ENCODE results near the gene SAT2. TPM values are rescaled to one million over a fixed set of nuclear protein-coding genes. Genes with fewer than 3 reads are reported as not detected.

SAT2 gene
- polyA plus RNA-seq = 37.7 TPM

DNA sequence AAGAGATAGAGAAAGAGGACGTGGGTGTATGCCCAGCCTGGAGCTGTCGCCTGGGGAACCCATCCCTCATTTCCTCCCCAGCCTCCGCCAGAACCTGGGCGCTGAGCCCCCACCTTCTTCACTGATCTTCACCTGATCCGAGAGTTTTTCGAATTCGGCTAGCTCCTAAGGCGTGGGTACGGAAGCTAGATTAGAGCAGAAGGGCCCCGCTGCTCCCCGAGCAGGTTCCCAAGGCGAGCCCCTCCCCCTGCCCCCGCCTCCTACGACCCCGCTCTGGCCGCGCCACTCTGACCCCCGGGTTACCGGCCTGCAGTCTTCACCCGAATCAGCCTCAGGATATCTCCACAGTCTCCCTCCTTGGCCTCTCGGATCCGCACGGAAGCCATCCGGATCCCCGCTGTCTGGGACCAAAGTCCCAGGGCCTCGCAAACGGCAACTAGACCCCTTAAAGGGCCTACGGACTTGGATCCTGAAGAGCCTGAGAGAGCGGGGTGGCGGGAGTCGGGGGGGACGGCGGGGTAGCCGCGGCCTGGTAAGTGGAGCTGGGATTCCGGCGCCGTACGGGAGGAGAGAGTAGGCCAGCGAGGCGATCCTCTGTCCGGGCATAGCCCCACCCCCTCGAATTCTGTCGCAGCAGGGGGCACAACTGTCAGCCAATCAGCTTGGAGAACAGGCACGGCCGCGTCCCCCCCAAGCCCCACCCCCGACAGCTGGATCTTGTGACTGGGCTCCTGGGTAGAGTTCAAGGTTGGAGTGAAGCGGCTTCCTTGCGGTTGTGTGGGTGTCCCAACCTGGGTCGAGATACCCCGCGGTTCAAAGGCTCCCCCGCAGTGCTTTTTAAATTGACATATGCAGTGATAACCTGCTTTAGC lies at the start of gene SAT2:
Gene SAT2, minus strand, starts transcription at position 572 of the 872 bp plus-strand sequence. Its CDS starts 186 bp downstream, at position 386.
- Mint-ChIP-seq H3K36me3 (no peaks in the 10 kb centered on the region), H3K27me3 (no peaks in the 10 kb centered on the region), H3K4me3 (peak within 1 kb of the TSS; percentile 91 to 96 (median 94)), H3K4me1 (peaks cover 3 to 12% (median 5%) of the 10 kb centered on the region in 3 donors), H3K9me3 (no peaks in the 10 kb centered on the region), H3K27ac (peak within 1 kb of the TSS; percentile 84 to 99 (median 89))

DNA sequence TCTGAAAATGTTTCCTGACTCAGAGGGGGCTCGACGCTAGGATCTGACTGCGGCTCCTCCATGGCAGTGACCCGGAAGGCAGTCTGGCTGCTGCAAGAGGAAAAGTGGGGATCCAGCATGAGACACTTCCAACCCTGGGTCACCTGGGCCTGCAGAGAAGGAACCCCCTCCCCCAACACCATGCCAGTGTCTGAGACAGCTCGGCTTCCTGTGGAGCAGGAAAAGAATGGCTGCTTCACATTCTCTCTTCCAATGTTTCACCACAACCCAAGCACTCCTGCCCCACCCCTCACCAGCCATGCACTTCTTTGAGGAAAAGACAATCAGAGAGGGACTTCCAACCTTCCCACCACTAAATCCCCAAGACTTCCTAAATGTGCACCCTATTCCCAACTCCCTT lies 48.9 kb upstream of the SAT2 start:
- H3K9me3 Mint-ChIP-seq = peaks cover 0 to 6% (median 0%) of the 10 kb centered on the region in 3 donors
- peaks cover 20% of the 10 kb centered on the region for H3K36me3 Mint-ChIP-seq
- H3K4me3 Mint-ChIP-seq = no peak overlapping the region
- H3K4me1 Mint-ChIP-seq = peaks cover 2 to 11% (median 5%) of the 10 kb centered on the region in 3 donors
- no peaks in the 10 kb centered on the region for H3K27me3 Mint-ChIP-seq
- H3K27ac Mint-ChIP-seq = peak overlapping the region in 1 of 3 donors; percentile 73

- Mint-ChIP-seq H3K27ac (no peak overlapping the region), H3K4me3 (no peak overlapping the region), H3K36me3 (peaks cover 20% of the 10 kb centered on the region), H3K4me1 (peaks cover 2 to 10% (median 5%) of the 10 kb centered on the region in 3 donors), H3K27me3 (no peaks in the 10 kb centered on the region), H3K9me3 (peaks cover 0 to 6% (median 0%) of the 10 kb centered on the region in 3 donors)
Measured at GRCh38 chr17:7674934-7675333, 47.3 kb upstream of the SAT2 start.

- H3K27ac Mint-ChIP-seq = no peak overlapping the region
- no peaks in the 10 kb centered on the region for H3K27me3 Mint-ChIP-seq
- H3K4me3 Mint-ChIP-seq = no peak overlapping the region
- H3K4me1 Mint-ChIP-seq = peaks cover 0 to 5% (median 0%) of the 10 kb centered on the region in 3 donors
- peaks cover 0 to 6% (median 0%) of the 10 kb centered on the region in 3 donors for H3K9me3 Mint-ChIP-seq
- peaks cover 20% of the 10 kb centered on the region for H3K36me3 Mint-ChIP-seq
Measured at GRCh38 chr17:7673239-7673638, 45.6 kb upstream of the SAT2 start.

- peaks cover 8% of the 10 kb centered on the region for H3K36me3 Mint-ChIP-seq
- no peaks in the 10 kb centered on the region for H3K27me3 Mint-ChIP-seq
- no peaks in the 10 kb centered on the region for H3K4me1 Mint-ChIP-seq
- peaks cover 0 to 3% (median 0%) of the 10 kb centered on the region in 3 donors for H3K9me3 Mint-ChIP-seq
- no peak overlapping the region for H3K27ac Mint-ChIP-seq
- H3K4me3 Mint-ChIP-seq = no peak overlapping the region
Measured at GRCh38 chr17:7668482-7668881, 40.9 kb upstream of the SAT2 start.

DNA sequence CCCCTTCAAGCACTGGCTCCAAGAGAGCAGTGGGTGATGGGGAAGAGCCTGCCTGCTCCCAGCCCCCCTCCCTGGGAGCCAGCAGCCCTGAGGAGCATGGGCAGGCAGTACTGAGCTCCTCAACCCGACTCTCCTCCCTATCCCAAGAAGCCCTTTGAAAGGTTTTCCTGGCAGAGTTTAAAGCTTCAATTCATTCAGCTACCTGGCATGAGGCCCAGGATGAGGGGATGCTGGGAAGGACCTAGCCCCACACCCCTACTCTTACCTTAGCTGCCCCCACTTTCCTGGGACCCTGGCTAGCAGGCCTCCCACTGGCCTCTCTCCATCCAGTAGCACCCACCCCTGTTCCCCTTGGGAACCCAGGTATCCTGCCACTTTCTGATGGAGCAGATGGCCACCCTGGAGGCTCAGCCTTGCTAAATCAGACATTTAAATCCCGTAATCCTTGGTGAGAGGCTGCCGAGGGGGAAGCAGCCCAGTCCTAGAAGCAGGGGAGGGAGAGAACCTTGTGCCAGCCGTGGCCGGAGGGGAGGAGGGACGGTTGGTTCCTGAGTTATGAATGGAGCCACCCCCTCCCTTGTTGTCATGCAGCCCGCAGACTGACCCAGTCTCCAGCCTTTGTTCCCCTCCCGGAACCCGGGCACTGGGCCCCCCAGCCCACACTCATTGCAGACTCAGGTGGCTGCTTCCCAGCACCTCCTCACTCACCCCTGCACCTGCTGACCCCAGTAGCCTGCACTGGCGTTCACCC lies 40.2 kb upstream of the SAT2 start:
- Mint-ChIP-seq H3K27me3 (no peaks in the 10 kb centered on the region), H3K4me3 (no peak overlapping the region), H3K4me1 (no peaks in the 10 kb centered on the region), H3K36me3 (peaks cover 3% of the 10 kb centered on the region), H3K27ac (no peak overlapping the region), H3K9me3 (no peaks in the 10 kb centered on the region)

DNA sequence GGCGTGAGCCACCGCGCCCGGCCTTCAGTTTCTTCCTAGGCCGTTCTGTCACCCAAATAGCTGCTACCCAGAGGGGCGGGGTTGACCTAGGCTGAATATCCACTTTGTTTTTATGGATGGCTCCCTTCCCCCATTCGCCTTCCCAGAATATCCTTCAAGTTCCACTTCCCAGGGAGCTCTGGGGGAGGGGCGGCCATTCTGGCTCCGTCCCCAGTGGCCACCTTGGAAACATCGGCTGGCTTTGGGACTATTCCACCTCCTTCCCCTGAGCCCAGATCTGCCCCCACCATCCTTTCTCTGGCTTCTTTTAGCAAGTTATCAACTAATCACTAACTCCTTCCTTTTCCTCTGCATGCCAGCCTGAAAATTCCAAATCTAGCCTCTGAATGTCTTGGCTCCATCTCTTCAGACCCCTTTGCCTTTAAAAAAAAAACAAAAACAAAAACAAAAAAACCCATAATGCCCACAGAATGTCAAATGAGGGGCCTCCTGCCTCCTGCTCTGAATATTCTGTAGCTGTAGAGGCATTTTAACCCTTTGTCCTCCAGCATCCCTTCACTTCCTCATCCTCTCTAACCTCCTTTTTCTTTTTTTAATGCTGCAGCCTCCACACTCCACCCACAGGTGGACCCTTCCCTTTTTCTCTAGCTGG lies 29.5 kb upstream of the SAT2 start:
- Mint-ChIP-seq H3K4me3 (peak overlapping the region in 1 of 4 donors; percentile 37), H3K36me3 (peaks cover 1% of the 10 kb centered on the region), H3K27me3 (peaks cover 6% of the 10 kb centered on the region), H3K4me1 (peaks cover 0 to 8% (median 3%) of the 10 kb centered on the region in 3 donors), H3K27ac (no peak overlapping the region), H3K9me3 (no peaks in the 10 kb centered on the region)

DNA sequence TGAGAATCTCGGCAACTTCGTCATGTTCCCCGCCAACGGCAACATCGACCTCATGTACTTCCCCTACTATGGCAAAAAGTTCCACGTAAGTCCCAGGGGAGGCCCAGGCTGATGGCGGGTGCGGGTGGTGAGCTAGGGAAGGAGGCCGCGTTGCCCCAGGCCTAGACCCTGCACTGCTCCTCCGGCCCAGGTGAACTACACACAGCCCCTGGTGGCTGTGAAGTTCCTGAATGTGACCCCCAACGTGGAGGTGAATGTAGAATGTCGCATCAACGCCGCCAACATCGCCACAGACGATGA lies 27.9 kb upstream of the SAT2 start:
- no peak overlapping the region for H3K4me3 Mint-ChIP-seq
- H3K27me3 Mint-ChIP-seq = peaks cover 13% of the 10 kb centered on the region
- peaks cover 3 to 11% (median 9%) of the 10 kb centered on the region in 3 donors for H3K4me1 Mint-ChIP-seq
- H3K9me3 Mint-ChIP-seq = no peaks in the 10 kb centered on the region
- peak overlapping the region in 1 of 3 donors; percentile 55 for H3K27ac Mint-ChIP-seq
- no peaks in the 10 kb centered on the region for H3K36me3 Mint-ChIP-seq

DNA sequence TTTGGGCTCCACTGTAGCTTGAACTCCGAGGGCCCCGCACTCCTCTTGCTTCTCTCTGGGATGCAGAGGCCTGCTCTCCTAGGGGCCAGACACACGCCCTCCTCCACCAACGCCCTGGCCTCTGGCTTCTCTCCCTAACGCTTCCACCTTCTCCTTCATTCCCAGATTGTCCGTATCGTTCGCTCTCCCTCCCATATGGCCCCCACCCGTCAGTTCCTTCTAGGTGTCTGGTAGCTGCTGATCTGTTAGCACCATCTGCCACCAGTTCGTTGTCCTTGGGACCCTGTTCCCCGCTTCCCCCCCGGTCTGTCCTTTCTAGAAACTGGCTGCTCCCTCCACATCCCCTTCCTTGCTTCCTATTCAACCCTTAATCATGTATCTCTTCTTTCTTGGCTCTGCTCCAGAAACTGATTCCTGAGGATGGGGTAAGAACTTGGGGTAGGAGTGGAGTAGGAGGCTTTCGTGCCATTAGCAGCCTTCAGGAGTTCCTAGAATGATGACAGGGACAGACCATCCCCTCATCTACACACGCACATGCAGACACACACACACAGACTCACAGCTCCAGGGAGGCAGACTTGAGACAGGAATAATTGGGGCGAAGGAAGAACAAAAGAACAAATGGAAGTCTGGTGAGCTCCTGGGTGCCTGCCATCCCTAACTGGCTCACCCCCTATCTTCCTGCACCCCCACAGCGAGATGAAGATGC lies 27.4 kb upstream of the SAT2 start:
- Mint-ChIP-seq H3K27ac (no peak overlapping the region), H3K4me1 (peaks cover 8 to 14% (median 13%) of the 10 kb centered on the region in 3 donors)

GRCh38 chr17:7652388-7653356 lies 25.1 kb upstream of the SAT2 start:
- H3K27ac Mint-ChIP-seq = no peak overlapping the region
- H3K36me3 Mint-ChIP-seq = no peaks in the 10 kb centered on the region
- peaks cover 11 to 17% (median 13%) of the 10 kb centered on the region in 3 donors for H3K4me1 Mint-ChIP-seq
- H3K27me3 Mint-ChIP-seq = peaks cover 30% of the 10 kb centered on the region
- peaks cover 0 to 1% (median 0%) of the 10 kb centered on the region in 3 donors for H3K9me3 Mint-ChIP-seq
- peak overlapping the region in 3 of 4 donors; percentile 8 to 47 (median 24) for H3K4me3 Mint-ChIP-seq

More for the DNA sequence above, 27.4 kb upstream of the SAT2 start:
- H3K9me3 Mint-ChIP-seq = no peaks in the 10 kb centered on the region
- H3K36me3 Mint-ChIP-seq = no peaks in the 10 kb centered on the region
- H3K4me3 Mint-ChIP-seq = peak overlapping the region in 1 of 4 donors; percentile 73
- peaks cover 18% of the 10 kb centered on the region for H3K27me3 Mint-ChIP-seq

DNA sequence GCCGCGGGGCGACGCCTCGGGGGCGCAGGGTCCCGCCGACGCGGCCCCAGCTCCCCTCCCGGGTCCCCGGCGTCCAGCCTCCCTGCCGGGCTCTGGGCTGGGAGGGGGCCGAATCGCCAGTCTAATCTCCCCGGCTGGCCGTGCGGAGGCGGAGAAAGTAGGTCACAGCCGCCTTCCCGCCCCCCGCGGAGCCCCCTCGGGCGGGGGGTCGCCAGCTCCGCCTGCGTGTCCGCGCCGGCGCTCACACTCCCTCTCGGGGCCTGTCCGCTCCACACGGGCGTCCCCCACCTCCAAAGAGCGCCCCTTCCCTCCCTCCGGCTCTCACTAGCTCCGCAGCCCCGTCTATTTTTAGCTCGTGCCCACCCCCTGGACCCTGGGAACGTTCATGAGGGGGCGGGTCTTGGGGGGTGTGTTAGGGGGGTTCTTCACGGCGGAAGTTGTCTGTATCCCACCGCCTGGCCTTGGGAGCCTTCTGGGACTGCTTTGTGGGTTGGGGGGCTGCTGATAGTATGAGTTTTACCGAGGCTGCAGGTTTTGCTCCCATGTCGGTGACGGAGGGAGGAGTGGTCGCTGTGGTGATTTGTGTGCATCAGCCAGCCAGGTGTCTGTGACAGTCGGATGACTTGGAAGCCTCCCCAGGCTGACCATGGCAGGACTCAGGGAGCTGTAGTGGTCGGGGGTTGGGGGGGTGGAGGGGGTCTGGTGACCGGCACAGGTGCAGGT lies 24.2 kb upstream of the SAT2 start:
- peaks cover 26% of the 10 kb centered on the region for H3K27me3 Mint-ChIP-seq
- peaks cover 0 to 1% (median 0%) of the 10 kb centered on the region in 3 donors for H3K9me3 Mint-ChIP-seq

GRCh38 chr17:7651097-7651664 lies 23.6 kb upstream of the SAT2 start:
- no peak overlapping the region for H3K27ac Mint-ChIP-seq
- peaks cover 0 to 2% (median 0%) of the 10 kb centered on the region in 3 donors for H3K9me3 Mint-ChIP-seq

More for the DNA sequence above, 24.2 kb upstream of the SAT2 start:
- Mint-ChIP-seq H3K27ac (peak overlapping the region in 1 of 3 donors; percentile 64), H3K36me3 (no peaks in the 10 kb centered on the region), H3K4me3 (peak overlapping the region in 3 of 4 donors; percentile 21 to 87 (median 59)), H3K4me1 (peaks cover 11 to 17% (median 12%) of the 10 kb centered on the region in 3 donors)

More at GRCh38 chr17:7651097-7651664, 23.6 kb upstream of the SAT2 start:
- peaks cover 11 to 17% (median 12%) of the 10 kb centered on the region in 3 donors for H3K4me1 Mint-ChIP-seq
- H3K36me3 Mint-ChIP-seq = no peaks in the 10 kb centered on the region
- peaks cover 30% of the 10 kb centered on the region for H3K27me3 Mint-ChIP-seq
- peak overlapping the region; percentile 71 to 93 (median 80) for H3K4me3 Mint-ChIP-seq
